HEK293T (cell line): ENCODE data around the gene PKNOX2.

Source experiments
- CTBP1 ChIP-seq: fragments of 450-650 bp; IDR thresholded peaks from 2 replicates; pipeline ENCODE4 v1.6.1; 2016; ENCODE audit warnings: borderline replicate concordance
- ELF4 ChIP-seq: fragments of 450-650 bp; IDR thresholded peaks from 2 replicates; pipeline ENCODE4 v1.6.1; 2017; ENCODE audit warnings: antibody characterized with exemption
- HDGF ChIP-seq: fragments of 450-650 bp; IDR thresholded peaks from 2 replicates; pipeline ENCODE4 v1.6.1; 2017; ENCODE audit warnings: antibody characterized with exemption, borderline replicate concordance
- L3MBTL2 ChIP-seq: fragments of 450-650 bp; conservative IDR thresholded peaks from 2 replicates; pipeline ENCODE4 v1.6.1; 2016; ENCODE audit warnings: mild to moderate bottlenecking
- SP1 ChIP-seq: fragments of 450-650 bp; IDR thresholded peaks from 2 replicates; pipeline ENCODE4 v1.6.1; 2017
- SUZ12 ChIP-seq: fragments of 450-650 bp; IDR thresholded peaks from 2 replicates; pipeline ENCODE4 v1.6.1; 2016; ENCODE audit warnings: mild to moderate bottlenecking
- TARDBP ChIP-seq: fragments of 450-650 bp; IDR thresholded peaks from 2 replicates; pipeline ENCODE4 v1.6.1; 2016
- ZNF384 ChIP-seq: fragments of 450-650 bp; IDR thresholded peaks from 2 replicates; pipeline ENCODE4 v1.6.1; 2016

- TF ChIP-seq SP1 (no peak), L3MBTL2 (no peak), SUZ12 (no peak), ELF4 (no peak), HDGF (no peak), TARDBP (no peak), CTBP1 (no peak), ZNF384 (no peak)
Observed at GRCh38 chr11:125148011-125148410, 16.5 kb upstream of the PKNOX2 start.
